Choroid plexus epithelial cell (primary cell): Measurements from ENCODE around the gene STIM2.
A peak's percentile ranks its signal among the peaks of the same experiment; 100 is the strongest.
"Not testable (repeated sequence)": the region's sequence is repeated elsewhere in the genome, so short reads cannot be mapped to it uniquely, and the experiment has no call there.

Experiments used
- DNase-seq: peaks from one replicate; pipeline ENCODE4 v3.0.0-alpha.2; 2010; ENCODE audit warnings: low read depth
- H3K4me3 ChIP-seq: 2 replicates; pipeline ENCODE4 v1.5.1; 2011; ENCODE audit warnings: low read depth, mild to moderate bottlenecking, control low read depth, low read length, moderate library complexity
- TF ChIP-seq, protein P1 (sequence below): conservative IDR thresholded peaks from 2 replicates; pipeline ENCODE4 v1.5.1; 2011; ENCODE audit warnings: low read depth, mild to moderate bottlenecking, control low read depth, inconsistent platforms, low read length, moderate library complexity

The STIM2 gene

DNA sequence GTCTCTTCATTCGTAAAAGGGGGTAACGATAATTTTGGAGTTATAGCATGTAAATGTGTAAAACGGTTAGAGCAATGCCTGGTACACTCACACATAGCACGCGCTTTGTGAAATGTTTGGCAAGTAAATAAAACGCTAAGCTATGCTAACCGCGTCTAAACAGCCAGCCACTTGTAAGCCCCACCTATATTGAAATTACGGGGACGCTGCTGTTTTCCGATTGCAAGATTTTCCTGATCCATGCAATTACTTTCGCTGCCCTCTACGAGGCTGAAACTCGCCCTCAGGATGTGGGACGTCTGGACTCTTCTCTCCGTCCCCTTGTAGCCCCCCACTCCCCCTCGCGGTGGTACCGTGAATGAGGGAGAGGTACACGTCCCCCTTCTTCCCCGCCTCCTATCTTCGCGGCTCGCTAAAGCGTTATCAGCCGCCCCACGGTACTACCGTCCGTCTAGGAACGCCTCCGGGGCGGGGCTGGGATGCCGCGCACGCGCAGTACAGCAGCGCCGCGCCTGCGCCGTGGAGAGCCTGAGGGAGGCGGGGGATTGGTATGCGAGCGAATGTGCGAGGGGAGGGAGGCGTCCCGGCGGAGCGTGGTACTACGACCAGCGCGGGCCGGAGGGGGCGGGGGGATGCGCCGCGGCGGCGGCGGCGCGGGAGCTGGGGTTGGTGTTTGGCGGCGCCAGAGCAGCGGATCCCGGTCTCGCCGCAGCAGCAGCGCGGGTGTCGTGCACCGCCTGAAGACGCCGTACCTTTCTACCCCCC lies at the start of gene STIM2:
TSS of gene STIM2 (plus strand) at position 685 of the 765 bp plus-strand sequence.
- H3K4me3 ChIP-seq = peak within 1 kb of the TSS; percentile 77
- DNase-seq = peak; percentile 98
- TF ChIP-seq, protein P1, sequence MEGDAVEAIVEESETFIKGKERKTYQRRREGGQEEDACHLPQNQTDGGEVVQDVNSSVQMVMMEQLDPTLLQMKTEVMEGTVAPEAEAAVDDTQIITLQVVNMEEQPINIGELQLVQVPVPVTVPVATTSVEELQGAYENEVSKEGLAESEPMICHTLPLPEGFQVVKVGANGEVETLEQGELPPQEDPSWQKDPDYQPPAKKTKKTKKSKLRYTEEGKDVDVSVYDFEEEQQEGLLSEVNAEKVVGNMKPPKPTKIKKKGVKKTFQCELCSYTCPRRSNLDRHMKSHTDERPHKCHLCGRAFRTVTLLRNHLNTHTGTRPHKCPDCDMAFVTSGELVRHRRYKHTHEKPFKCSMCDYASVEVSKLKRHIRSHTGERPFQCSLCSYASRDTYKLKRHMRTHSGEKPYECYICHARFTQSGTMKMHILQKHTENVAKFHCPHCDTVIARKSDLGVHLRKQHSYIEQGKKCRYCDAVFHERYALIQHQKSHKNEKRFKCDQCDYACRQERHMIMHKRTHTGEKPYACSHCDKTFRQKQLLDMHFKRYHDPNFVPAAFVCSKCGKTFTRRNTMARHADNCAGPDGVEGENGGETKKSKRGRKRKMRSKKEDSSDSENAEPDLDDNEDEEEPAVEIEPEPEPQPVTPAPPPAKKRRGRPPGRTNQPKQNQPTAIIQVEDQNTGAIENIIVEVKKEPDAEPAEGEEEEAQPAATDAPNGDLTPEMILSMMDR = peak; percentile 50

GRCh38 chr4:26811571-26811970 lies 49.1 kb upstream of the STIM2 start:
- not testable (repeated sequence) for H3K4me3 ChIP-seq, DNase-seq

DNA sequence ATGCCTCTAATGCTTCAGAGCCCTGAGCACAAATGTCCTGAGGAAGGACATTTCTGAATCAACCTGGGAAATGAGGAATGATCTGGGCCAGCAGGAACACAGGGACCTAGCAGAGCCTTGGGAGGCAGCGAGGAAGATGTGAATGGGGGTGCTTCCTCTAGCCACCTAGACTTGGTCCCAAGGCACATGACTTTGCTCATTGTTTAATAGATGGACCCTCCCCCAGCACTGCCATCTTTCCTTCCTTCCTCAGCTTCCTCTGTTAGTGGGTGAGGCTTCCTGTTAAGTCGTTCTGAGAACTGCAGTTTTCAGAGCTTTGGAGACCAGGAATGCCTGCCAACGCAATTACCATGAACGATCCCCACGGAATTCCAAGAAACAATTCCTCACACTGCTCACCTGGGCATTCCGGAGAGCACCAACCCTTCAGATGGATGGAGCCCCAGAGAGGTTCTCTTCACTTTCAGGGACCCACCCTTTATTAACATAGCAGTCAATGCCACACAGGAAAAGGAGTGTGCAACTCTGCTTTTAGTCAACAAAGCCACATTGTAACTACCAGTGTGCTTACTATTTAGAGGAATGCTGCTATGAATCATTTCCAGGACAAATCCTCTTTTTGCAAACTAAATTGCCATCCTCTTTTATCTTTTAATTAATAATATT lies 48.5 kb upstream of the STIM2 start:
- DNase-seq = no peak
- no peak overlapping the region for H3K4me3 ChIP-seq
- TF ChIP-seq, protein P1 = no peak

- DNase-seq = no peak
- TF ChIP-seq, protein P1 = no peak
Measured at GRCh38 chr4:26813698-26814097, 46.9 kb upstream of the STIM2 start.

DNA sequence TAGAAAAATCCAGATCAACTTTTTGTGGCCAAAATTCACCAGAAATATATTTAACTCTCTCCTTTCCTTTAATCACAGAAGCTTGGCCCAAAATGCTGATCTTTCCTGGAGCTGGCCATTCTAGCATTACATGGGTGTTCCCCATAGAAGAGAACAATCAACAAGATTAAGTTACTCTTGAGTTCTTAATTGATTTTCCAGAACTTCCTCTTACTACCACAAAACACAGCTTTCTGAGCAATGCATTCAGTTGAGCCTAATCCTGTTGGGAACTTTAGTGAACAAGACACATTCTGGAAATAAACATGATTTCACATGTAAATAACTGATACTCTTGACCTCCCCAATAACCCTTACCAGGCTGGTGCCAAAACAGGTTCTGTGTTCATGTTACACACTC lies 45.4 kb upstream of the STIM2 start:
- no peak for DNase-seq
- TF ChIP-seq, protein P1 = no peak

More at GRCh38 chr4:26813698-26814097, 46.9 kb upstream of the STIM2 start:
- no peak overlapping the region for H3K4me3 ChIP-seq

DNA sequence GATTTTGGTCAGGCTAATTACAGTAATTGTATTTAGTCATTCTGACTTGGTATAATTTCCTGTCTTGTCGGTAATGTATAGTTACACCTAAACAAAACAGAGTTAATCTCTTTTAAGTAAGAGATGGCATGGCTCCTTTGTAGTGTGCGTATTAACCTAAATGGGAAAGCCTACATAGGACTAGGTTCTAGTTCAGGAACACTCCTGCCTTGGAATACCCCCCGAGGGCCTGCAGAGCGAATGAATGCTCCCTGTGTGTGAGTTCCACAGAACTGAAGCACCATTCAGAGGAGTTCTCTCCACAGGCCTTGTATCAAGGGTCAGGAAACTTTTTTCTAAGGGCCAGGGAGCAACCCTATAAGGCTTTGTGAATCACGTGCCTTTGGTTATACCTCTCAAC lies 44.9 kb upstream of the STIM2 start:
- no peak overlapping the region for H3K4me3 ChIP-seq
- no peak for DNase-seq
- TF ChIP-seq, protein P1 = no peak

More for the DNA sequence above, 45.4 kb upstream of the STIM2 start:
- no peak overlapping the region for H3K4me3 ChIP-seq

DNA sequence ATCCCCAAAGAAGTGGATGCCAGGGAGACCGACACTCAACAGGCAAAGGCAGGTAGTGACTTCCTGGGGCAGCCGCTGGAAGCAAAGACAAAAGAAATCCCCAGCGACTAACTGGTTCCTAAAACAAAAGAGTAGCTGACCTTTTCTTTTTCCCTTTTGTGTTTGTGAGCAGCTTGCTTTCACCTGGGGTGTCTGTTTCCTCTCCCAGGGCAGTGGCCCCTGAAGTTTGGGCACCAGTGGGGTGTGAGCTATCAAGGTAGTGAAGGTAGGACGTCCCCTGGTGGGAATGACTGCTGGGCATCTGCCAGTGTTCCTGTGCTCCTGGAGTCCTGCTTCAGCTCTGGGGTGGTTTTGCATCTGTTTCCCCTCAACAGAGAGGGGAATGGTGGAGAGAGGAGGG lies 41.6 kb upstream of the STIM2 start:
- H3K4me3 ChIP-seq = no peak overlapping the region
- TF ChIP-seq, protein P1 = no peak
- DNase-seq = no peak
